HG02763 (cell line): ENCODE measurements around the gene CFAP91.

Source experiments
- ATAC-seq: cut with Tn5 transposase; IDR thresholded peaks from one replicate; pipeline ENCODE4 v1.9.1; 2021; ENCODE audit warnings: mild to moderate bottlenecking, moderate library complexity; ENCODE audit not compliant: unreplicated experiment

The CFAP91 gene

DNA sequence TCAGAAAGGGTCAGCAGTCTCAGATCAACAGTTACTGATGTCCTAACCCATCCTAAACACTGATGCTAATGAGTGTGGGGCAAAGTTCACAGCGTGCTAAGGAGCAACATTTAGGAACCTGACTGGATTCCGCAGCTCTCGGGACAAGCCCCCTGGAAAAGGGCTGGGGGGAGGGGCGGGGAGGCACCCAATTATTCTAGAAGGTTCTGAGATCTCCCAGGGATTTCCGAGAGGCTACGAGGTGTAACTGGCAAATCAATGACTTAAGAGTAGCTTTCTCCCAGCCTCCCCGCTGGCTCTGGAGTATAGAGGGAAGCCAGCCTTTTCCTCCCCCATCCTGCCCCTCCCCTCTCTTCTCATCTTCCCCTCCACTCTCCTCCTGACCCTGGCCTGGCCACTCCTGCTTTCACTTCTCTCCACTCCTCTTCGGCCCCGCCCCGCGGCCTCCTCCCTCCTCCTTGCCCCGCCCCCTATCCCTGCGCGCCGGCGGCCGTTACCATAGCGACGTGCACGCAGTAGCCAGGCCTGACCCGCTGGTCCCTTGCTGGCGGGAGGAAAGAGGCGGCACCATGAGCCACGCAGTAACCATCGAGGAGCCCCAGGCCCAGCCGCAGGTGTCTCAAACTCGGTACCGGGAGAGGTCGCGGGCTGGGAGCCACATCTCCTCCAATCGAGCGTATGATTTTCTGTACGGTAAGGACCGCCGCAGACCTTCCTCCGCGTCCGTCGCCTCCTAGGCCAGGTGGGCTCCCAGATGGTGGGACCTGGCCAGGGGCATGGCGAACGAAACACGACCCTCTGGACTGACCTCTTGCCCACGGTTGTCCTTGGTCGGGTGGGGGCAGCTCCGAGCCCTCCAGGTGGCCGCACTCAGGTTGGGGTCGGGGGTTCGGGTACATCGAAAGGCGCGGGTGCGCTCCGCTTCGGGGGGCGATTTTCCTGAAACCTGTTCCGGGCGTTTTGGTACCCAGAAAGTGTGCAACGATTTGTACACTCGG lies at the start of gene CFAP91:
Gene CFAP91 (plus strand): TSS at position 493 of the 998 bp plus-strand sequence. CDS start 77 bp downstream, at position 570.
- peak; percentile 94 for ATAC-seq

DNA sequence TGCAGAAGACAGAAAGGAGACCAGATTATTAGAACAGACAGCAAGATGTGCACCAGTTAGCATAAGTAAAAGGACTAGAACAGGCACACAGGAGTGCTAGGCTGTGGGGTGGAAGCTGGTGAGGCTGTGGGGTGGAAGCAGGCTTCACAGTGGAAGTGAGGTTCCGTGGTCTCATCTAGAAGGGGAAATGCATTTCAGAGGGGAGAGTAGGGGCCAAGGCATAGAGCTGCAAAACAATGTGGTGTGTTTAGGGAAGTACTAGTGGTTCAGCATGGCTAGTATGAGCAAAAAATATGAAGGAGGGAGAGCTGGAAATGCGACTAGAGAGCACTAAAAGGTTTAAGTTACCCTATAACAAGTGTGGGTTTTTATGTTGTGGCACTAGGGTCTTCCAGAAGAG lies 48.9 kb upstream of the CFAP91 start:
- ATAC-seq = no peak

DNA sequence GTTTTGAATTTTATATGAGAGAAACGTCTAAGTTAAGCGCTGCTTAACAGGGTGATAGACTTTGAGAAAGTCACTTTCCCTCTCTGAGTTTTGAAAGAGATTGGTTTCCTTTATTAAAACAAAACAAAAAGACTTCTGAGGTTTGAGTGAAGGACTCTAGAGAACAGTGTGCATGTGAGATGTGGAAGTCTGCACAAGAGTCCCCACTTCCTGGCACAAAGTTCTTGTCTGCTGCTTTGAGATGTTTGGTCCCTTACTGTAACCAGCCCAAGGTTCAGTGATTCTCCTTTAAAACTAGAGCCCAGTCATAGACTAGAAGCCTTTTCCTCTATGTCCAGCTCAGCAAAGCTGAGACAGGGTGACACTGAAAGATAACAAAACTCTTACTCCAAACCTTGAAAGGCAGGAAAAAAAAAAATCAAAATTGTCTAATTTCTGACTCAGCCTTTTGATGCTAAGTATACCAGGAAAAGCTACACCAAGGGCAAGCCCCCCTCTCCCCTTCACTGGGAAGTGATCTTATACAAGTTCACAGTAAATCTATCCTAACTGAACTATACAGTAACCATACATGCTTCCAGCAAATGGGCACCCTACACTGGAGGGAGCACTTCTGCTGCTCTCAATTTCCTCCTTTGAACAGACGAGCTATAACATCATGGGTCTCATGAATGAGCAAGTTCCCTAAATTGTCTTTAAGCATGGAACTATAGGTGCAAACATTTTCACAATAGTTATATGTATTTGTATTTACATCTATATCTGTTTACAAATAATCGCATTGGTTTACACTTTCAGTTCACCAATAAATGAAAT lies 44.7 kb upstream of the CFAP91 start:
- no peak for ATAC-seq

DNA sequence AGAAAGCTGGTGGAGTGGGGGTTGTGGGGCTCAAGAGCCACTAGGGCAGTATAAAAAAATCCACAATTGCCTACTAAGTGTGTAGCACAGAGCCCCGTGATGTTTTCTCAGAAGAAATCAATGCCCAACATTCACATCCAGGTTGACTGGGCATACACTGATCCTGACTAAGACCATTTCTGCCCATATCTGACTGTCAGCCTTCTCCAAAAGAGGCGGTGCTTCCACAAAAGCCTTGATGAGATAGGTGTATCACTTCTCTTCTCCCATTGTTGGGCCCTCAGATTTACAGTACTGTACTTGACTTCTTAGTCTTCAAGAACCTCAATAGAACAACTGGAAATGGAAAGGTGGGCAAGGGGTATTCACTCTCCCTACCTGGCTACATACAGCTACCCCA lies 43.8 kb upstream of the CFAP91 start:
- no peak for ATAC-seq

DNA sequence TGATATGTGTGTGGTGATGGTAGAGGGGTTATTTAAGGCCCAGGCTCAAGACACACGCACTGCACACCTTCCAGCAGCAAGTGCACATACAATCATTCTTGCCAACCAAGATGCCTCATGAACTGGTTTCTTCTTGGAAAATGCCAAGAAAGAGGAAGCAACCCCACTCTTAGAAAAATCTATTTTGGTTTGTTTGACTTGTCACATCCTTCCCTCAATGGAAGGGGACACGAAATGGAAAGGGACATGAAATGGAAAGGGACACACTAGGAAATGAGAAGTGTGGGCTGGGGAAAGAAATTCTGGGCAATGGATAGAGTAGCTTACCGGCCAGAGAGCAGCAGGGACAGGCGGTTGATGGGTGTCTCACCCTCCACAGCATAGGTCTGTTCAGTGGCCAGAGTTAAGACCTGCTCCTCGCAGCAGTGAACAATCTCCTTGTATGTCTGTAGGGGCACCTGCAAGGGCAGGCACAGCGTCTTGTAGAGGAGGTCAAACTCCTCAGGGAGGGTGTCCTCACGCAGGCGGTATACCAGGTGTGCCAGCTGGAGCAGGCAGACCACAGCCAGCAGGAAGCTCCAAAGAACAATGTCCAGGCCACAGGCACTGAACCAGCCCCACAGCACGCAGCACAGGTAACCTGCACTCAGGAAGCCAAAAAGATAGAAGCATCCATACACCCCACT lies 43.1 kb upstream of the CFAP91 start:
- no peak for ATAC-seq

DNA sequence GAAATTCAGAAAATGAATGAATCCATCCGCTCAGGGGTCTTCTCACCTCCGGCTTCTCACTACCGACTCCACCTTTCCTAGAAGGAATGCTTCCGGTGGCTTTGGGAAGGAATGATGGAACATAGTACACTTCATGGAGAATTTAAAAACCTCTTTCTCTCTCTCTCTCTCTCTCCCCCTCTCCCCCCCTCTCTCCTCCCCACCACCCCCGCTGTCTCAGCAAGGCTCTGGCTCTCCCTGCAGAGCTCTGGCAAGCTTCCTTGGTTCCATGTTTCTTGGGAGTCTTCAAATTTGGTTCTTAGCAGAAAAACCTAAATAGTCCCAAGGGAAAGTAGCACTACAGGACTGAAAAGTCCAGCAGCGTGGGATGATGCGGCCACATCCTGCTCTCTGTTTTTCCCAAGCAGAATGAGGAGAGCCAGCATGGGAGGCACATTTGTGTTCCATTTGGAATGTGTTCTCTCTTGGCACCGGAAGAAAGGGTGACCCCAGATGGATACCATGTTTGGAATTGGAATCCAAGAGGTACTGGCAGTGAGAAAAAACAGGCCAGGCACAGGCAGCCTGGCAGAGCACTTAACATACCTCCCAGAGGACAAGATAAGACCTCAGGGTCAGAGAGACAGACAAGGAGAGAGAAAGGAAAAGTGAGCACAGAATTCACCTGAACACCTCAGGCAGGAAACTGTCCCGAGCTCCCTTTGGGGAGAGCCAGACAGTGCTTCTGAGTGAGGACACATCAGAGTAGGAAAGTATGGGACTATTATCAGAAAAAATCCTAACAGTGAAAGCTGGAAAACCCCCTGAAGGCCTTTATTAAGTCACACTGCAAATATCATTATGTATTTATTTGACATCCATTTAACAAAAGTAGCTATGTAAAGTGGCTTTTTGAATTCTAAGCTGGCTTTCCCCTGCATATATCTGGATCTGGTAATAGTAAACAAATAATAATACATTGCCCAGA lies 42.1 kb upstream of the CFAP91 start, which contains the start of gene POPDC2:
Gene POPDC2 (minus strand): TSS at position 116 of the 967 bp plus-strand sequence. CDS start 166 bp downstream, outside the sequence.
- ATAC-seq = no peak

DNA sequence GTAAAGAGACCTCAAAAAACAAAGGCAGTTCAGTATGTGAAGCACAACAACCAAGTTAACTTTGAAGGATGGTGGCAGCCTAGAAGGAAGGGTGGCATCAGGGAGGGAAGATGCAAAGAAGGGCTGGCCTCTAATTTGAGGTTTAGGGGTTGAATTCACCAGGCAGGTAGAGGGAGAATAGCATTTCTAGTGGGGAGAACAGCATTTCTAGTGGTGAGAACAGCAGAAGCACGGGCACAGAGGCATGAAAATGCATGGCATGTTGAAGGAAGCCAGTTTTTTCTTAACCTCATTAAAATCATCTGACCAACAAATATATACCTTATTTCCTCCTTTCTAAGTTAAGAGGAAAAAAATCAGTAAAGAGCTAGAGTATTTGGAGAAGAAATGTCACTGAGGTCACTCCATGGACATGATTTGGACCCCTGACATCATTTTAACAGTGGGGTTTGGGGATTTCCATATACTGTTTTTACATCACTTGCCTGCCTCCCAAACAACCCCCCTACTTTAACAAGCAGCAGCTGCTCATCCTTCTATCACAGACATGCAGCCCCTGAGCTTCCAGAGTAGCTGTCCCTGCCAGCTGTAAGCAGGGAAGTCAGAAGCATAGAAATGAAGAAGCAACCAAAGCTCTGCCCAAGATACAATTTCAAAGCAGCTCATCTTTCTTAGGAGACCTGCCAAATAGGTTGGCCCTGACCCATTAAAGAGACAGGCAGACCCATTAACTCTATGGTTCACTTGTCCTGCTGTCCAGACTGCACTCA lies 40.0 kb upstream of the CFAP91 start:
- ATAC-seq = no peak

DNA sequence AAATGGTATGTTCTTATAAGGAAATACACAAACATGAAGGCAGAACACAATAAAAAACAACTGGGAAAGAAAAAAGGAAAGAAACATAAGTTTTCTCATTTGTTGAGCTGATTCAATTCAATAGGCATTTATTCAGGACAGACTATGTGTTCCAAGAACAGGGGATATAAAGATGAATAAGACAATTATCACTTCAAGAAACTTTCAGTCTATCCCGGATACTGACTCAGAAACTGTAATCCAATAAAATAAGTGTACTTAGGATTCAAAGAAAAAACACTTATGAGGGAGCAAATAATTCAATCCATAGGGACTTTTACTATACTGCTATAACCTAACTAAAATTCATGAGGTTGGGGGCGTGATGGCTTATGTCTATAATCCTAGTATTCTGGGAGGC lies 38.9 kb upstream of the CFAP91 start:
- ATAC-seq = no peak

DNA sequence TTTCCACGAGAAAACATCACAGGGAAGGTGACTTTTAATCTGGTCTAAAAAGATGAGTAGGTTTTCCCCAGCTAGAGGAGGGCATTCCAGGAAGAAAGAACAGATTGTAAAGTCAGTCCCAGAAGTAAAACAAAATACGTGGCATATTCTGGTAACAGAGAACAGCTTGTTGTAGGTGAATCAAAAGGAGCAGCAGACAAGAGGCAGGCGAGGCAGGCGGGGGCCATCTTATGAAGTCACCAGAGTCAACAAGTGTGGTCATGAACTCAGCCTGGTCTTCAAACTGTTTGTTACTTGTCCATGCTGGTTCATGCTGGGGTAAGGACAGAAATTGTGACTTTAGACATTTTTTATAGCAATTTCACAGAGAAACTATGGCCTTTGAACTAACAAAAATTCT lies 38.5 kb upstream of the CFAP91 start:
- no peak for ATAC-seq

DNA sequence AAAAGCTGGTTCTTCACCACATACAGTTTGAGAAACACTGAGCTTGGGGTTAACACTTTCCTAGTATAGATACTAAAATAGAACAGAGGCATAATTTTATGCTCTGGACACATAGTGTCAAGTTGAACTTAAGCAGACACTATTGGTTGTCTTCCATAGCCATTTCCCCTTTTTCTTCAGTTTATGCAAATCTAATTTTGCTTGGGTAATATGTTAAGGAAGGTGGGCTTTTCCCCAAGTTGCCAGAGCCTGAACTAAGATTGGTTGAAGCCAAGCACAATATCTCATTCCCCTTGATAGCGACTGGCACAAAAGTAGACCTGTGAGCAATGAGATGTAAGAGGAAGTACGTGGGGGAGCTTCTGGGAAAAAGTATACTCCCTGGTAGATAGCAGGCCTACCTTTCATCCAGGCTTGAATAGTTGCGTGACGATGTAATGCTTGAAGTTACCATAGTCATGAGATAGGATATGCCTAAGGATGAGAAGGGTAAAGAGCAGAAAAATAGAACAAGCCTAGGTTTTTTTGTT lies 37.9 kb upstream of the CFAP91 start:
- ATAC-seq = no peak

DNA sequence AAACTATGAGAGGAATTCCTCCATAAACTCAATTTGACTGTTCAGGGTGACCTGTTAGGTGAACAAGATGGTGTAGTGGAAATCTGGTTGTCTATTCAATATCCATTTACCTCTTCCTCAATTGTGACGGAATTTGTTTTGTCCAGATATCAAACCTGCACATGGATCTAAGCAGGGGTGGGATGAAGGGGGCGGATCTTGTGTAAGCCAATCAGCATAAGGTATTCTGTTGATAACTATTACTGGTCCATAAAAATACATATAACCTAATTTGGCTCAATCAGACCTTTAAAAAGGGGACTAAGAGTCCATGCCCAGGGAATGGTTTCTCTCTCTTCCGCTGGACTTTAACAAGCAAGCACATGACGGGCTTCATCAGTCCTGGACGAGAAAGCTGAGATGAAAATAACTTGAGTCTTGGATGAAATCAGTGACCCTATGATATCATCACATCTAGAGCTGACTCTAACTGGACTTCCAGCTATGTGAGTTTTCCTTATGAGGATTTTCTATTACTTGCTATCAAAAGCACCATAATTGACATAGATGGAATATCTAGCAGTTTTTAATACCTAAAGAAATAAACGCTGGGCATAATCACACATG lies 36.8 kb upstream of the CFAP91 start:
- no peak for ATAC-seq

DNA sequence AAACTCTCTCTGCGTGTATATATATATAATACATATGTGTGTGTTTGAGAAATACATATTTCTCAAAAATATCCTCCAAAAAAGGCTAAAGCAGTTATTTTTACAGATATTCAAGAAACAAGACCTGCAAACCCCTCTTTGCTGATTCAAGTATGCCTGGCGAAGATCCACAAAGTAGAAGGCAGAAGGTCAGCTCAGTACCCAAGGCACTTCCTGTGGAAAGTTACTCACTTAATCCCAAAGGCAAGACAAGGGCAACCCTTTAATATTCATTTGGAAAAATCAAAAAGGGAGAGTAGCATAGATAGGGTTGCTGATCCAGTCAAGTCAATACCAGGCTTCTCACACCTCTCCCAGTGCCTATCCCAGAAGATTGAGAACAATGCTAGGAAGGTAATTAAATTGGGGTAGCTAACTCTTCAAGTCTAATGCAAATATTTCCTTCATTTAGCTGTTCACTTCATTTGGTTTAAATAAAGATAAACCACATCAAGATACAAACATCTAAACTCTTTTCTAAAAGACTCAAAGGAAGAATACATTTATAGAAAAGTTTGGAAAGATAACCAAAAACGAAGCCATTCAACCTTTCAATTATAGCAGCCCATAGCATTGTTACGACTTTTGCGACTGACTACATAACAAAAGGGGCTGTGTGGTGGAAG lies 32.8 kb upstream of the CFAP91 start:
- no peak for ATAC-seq

DNA sequence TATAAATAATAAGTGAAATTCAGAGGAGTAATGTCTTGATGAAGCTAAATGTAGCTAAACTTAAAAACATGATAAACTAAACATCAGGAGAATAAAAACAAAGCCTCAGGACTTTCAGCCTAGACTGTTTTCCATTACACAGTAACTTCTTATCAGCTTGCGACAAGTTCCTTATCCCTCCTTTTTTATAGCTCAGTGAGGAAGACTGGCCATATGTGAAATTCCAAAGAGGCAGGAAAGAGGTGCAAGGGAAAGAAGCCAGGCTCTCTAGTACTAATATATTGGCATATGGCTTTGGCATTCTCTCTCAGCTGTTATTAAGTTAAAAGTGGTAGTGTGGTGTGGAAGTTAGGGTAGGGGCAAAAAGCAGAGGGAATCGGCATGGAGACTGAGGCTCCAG lies 30.0 kb upstream of the CFAP91 start:
- ATAC-seq = no peak

DNA sequence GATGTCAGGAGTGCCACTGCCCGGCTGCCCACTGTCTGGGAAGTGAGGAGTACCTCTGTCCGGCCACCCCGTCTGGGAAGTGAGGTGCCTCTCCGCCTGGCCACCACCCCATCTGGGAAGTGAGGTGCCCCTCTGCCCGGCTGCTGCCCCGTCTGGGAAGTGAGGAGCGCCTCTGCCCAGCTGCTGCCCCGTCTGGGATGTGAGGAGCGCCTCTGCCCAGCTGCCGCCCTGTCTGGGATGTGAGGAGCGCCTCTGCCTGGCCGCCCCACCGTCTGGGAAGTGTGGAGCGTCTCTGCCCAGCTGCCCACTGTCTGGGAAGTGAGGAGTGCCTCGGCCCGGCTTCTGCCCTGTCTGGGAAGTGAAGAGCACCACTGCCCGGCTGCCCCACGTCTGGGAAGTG lies 28.9 kb upstream of the CFAP91 start:
- no peak for ATAC-seq

DNA sequence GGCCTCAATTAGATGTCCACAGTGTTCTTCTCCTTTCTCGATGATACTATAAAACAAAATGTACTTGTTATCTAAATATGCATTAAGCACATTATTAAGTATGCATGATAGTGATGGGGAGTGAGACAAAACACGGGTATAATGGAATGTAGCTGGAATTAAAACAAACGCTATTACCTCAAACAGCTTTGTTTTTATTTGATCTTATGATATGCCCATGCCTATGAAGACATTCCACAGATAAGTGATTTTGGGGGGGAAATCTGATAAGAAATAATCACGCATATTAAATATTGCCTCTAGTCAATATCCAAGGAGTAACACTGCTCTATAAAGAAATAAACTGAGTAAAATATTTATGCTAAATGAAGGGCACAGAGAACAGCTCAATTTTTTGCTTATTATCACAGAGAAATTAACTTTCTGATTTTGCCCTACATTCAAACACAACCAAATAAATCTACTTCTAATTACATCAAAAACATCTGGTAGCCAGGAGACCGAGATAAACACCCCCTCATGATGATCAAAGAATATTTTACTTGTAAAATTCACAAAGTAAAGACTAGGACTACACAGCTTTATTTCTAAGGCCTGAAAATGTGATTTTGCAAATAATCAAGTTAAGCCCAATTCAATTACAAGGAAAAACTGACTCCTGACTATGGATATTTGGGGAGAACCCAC lies 27.5 kb upstream of the CFAP91 start:
- no peak for ATAC-seq

DNA sequence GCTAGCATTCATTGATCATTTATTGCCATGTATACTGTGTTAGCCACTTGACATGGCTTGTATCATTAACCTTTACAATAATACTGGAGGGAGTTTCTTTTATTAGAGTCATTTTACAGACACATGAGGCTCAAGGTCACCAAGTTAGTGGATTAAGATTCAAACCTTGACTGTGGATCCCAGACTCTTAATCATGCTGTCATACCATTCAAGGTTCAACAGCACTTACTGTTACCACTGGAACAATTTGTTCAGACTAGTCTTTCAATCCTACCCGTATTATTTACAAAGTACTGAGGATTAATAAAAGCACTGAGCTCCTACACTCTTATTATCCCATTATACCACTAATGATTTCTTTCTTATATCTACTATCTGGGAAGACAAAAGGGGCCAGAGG lies 26.8 kb upstream of the CFAP91 start:
- ATAC-seq = no peak
